Measurements from ENCODE around the gene EMILIN3. TPM values are rescaled to one million over a fixed set of nuclear protein-coding genes. Genes with fewer than 3 reads are reported as not detected.

EMILIN3 gene
- polyA plus RNA-seq, 1 of the 3 experiments (the other 2 are of a cell fraction) = 0.02 TPM

DNA sequence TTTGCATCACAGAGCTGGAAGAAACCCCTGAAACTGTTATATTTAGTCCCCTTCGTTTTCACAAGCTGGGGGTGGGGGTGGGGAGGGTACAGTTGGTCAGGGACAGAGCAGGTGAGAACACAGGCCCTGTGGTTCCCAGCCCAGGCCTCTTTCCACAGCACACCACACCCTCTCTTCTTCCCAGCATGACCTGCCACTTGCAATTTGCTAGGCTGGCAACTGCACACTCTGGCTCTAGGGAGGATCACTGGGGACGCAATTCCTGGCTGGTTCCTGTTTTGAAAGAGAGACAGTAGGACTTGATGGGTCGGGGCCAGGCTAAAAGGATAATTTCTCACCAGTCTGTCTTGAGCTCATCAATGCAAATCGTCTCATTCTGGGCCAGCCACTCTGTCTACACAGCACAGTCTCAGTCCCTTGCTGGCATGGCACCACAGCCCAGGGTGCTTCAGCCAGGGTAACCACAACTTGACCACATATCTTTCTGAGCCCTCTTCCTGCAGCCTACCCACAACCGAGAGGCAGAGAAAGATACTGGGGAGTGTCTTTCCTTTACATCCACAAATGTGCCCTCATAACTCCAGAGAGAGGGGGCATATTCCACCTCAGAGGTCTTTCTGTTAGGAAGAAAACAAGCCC, 41.7 kb upstream of the EMILIN3 start:
- Histone ChIP-seq H3K4me3 (ENCODE audit: low read depth in 2 of 2, low read length in 1 of 2) (no peak overlapping the region), H4K20me1 (ENCODE audit: insufficient read depth) (no peaks in the 10 kb centered on the region), H3K27me3 (ENCODE audit: insufficient read depth) (no peaks in the 10 kb centered on the region), H3F3A (replicated peaks; ENCODE audit: insufficient read depth) (no peaks in the 10 kb centered on the region), H2AFZ (ENCODE audit: low read depth) (no peak overlapping the region), H3K9me2 (no peaks in the 10 kb centered on the region), H3K9me3 (no peaks in the 10 kb centered on the region), H3K4me1 (ENCODE audit: control insufficient read depth in 1 of 2, insufficient read depth in 2 of 2, low read depth in 1 of 2, low read length in 1 of 2) (peaks cover 0 to 18% of the 10 kb centered on the region in 2 experiments; a peak in 1 of 4 replicates), H3K9ac (no peak overlapping the region), H3K4me2 (no peak overlapping the region), H3K36me3 (replicated peaks in 1 of 2; ENCODE audit: control insufficient read depth in 1 of 2, insufficient read depth in 2 of 2, low read length in 1 of 2) (peaks cover 26 to 92% of the 10 kb centered on the region in 2 experiments), H3K27ac (ENCODE audit: low read depth in 2 of 2, low read length in 1 of 2) (peak overlapping the region in 1 of 2 experiments; percentile 78; a peak in 2 of 4 replicates), H3K79me2 (ENCODE audit: insufficient read depth) (no peaks in the 10 kb centered on the region)
- POLR2A ChIA-PET = no interaction called here
- DNase-seq = no peak
- CTCF ChIA-PET = interaction anchor here (1.1 to 3.8 kb wide), 3 partner anchors 12 to 235 kb away, joined by 3 to 29 read pairs (median 5); no protein-coding TSS in a partner anchor
- TF ChIP-seq RCOR1 (IDR thresholded peaks at IDR 0.05; ENCODE audit: low read length) = no peak
- 100% methylated on average over 4 of the region's 5 CpGs for WGBS (ENCODE audit: low lambda C conversion rate)

DNA sequence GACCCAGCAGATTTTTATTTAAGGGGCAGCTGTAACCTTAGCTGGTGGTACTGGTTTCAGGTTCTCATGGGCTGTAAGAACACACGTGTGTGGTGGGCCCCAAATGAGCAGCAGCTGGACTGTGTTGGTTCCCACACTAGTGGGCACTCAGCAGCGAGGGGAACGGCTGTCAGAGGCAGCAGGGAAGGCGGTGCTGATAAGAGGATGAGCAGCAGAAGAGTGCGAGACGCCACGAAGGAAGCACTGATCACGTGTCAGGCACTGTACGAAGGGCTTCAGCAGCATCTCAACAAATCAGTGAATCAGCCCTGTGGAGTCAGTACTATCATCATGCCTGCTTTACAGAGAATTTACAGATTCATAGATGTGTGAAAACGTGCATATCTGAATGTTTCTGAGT, 41.0 kb upstream of the EMILIN3 start:
- ChIA-PET CTCF (interaction anchor here (1.1 to 1.6 kb wide), 2 partner anchors 21 to 234 kb away, joined by 3 to 5 read pairs; no protein-coding TSS in a partner anchor), POLR2A (no interaction called here)
- no peaks in the 10 kb centered on the region for H3F3A ChIP-seq (replicated peaks; ENCODE audit: insufficient read depth)
- H3K9me2 ChIP-seq = no peaks in the 10 kb centered on the region
- H2AFZ ChIP-seq (ENCODE audit: low read depth) = no peak overlapping the region
- 94% methylated on average over 10 of the region's 10 CpGs for WGBS (ENCODE audit: low lambda C conversion rate)
- H3K9ac ChIP-seq = no peak overlapping the region
- H3K4me2 ChIP-seq = no peak overlapping the region
- H3K27me3 ChIP-seq (ENCODE audit: insufficient read depth) = no peaks in the 10 kb centered on the region
- H4K20me1 ChIP-seq (ENCODE audit: insufficient read depth) = no peaks in the 10 kb centered on the region
- TF ChIP-seq JUND (IDR thresholded peaks at IDR 0.05) (no peak), RCOR1 (IDR thresholded peaks at IDR 0.05; ENCODE audit: low read length) (no peak), FOSL2 (IDR thresholded peaks at IDR 0.05; ENCODE audit: borderline replicate concordance, low read depth) (no peak), SMC3 (IDR thresholded peaks at IDR 0.05; ENCODE audit: low read depth, low read length) (no peak), TAF1 (IDR thresholded peaks at IDR 0.05; ENCODE audit: borderline replicate concordance, low read depth, low read length) (no peak), GABPA (IDR thresholded peaks at IDR 0.05; ENCODE audit: low read depth) (no peak), TCF12 (IDR thresholded peaks at IDR 0.05) (no peak)
- TF ChIP-seq, protein P1, sequence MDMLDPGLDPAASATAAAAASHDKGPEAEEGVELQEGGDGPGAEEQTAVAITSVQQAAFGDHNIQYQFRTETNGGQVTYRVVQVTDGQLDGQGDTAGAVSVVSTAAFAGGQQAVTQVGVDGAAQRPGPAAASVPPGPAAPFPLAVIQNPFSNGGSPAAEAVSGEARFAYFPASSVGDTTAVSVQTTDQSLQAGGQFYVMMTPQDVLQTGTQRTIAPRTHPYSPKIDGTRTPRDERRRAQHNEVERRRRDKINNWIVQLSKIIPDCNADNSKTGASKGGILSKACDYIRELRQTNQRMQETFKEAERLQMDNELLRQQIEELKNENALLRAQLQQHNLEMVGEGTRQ (IDR thresholded peaks at IDR 0.05; ENCODE audit: borderline replicate concordance, low read depth, low read length) = no peak
- TF ChIP-seq, protein P2, sequence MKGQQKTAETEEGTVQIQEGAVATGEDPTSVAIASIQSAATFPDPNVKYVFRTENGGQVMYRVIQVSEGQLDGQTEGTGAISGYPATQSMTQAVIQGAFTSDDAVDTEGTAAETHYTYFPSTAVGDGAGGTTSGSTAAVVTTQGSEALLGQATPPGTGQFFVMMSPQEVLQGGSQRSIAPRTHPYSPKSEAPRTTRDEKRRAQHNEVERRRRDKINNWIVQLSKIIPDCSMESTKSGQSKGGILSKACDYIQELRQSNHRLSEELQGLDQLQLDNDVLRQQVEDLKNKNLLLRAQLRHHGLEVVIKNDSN (IDR thresholded peaks at IDR 0.05; ENCODE audit: borderline replicate concordance, low read depth) = no peak
- no peak for DNase-seq
- H3K9me3 ChIP-seq = no peaks in the 10 kb centered on the region
- H3K27ac ChIP-seq (ENCODE audit: low read depth in 2 of 2, low read length in 1 of 2) = no peak overlapping the region; a peak in 1 of 4 replicates
- H3K79me2 ChIP-seq (ENCODE audit: insufficient read depth) = no peaks in the 10 kb centered on the region
- no peak overlapping the region for H3K4me3 ChIP-seq (ENCODE audit: low read depth in 2 of 2, low read length in 1 of 2)
- H3K4me1 ChIP-seq (ENCODE audit: control insufficient read depth in 1 of 2, insufficient read depth in 2 of 2, low read depth in 1 of 2, low read length in 1 of 2) = peaks cover 0 to 18% of the 10 kb centered on the region in 2 experiments; a peak in 1 of 4 replicates
- peaks cover 32 to 92% of the 10 kb centered on the region in 2 experiments for H3K36me3 ChIP-seq (replicated peaks in 1 of 2; ENCODE audit: control insufficient read depth in 1 of 2, insufficient read depth in 2 of 2, low read length in 1 of 2)
